Activated gamma-delta T cell treated with Interleukin-2 at 50 U/mL for 16 hours (primary cell): Measurements from ENCODE around the gene RNF224.
A peak's percentile ranks its signal among the peaks of the same experiment; 100 is the strongest.

ENCODE experiments used
- DNase-seq: peaks from one replicate; pipeline ENCODE4 v3.0.0-alpha.2; 2020

RNF224 gene

GRCh38 chr9:137275588-137276472, 48.5 kb downstream of the RNF224 start:
- no peak for DNase-seq

GRCh38 chr9:137276473-137277328, 49.4 kb downstream of the RNF224 start:
- DNase-seq = no peak

- peak; percentile 28 for DNase-seq
Observed at GRCh38 chr9:137277329-137278041, 50.2 kb downstream of the RNF224 start, which contains the start of gene TOR4A. Gene TOR4A (plus strand): TSS chr9:137277726. CDS start chr9:137278690, 964 bp downstream.

- no peak for DNase-seq
Observed at GRCh38 chr9:137278061-137278701, 50.9 kb downstream of the RNF224 start.
